Brain microvascular endothelial cell (primary cell): ENCODE measurements around the gene COMMD6.

Experiments
- DNase-seq: peaks from one replicate; pipeline ENCODE4 v3.0.0-alpha.2; 2020
- H3K27ac ChIP-seq: fragments of 250-450 bp; sonication (Bioruptor Pico); 2 replicates; pipeline ENCODE4 v1.5.1; 2020; ENCODE audit warnings: mild to moderate bottlenecking, moderate library complexity
- H3K27me3 ChIP-seq: fragments of 250-450 bp; sonication (Bioruptor Pico); replicated peaks from 2 replicates; pipeline ENCODE4 v1.5.1; 2020; ENCODE audit warnings: mild to moderate bottlenecking
- H3K36me3 ChIP-seq: fragments of 250-450 bp; sonication (Bioruptor Pico); replicated peaks from 2 replicates; pipeline ENCODE4 v1.5.1; 2020; ENCODE audit warnings: mild to moderate bottlenecking
- H3K4me3 ChIP-seq: 2 replicates; pipeline ENCODE4 v1.5.1; 2011; ENCODE audit warnings: low read depth, mild to moderate bottlenecking, control low read depth, low read length, moderate library complexity
- CTCF ChIP-seq: IDR thresholded peaks from 2 replicates; pipeline ENCODE4 v1.5.1; 2011; ENCODE audit warnings: low read depth, mild to moderate bottlenecking, moderate library complexity, low read length, control low read depth, inconsistent platforms; ENCODE audit errors: missing control alignments
- in situ Hi-C: cut with HindIII; loops from 2 replicates; pipeline ENCODE4 v1.10.0; 2017; ENCODE audit warnings: low sequenced_read_pairs, low pct_ligation_motif_present

The COMMD6 gene

GRCh38 chr13:75485286-75486062 is 52.2 kb downstream of the COMMD6 start:
- Histone ChIP-seq H3K36me3 (no peaks in the 10 kb centered on the region), H3K27ac (peak overlapping the region; percentile 51), H3K27me3 (no peaks in the 10 kb centered on the region), H3K4me3 (no peak overlapping the region)
- in situ Hi-C loops = no loop called here
- no peak for TF ChIP-seq CTCF
- DNase-seq = no peak

GRCh38 chr13:75482820-75483079 is 54.9 kb downstream of the COMMD6 start:
- TF ChIP-seq CTCF = no peak
- Histone ChIP-seq H3K36me3 (no peaks in the 10 kb centered on the region), H3K27me3 (no peaks in the 10 kb centered on the region), H3K4me3 (peak overlapping the region; percentile 76), H3K27ac (peak overlapping the region; percentile 52)
- in situ Hi-C loops = no loop called here
- no peak for DNase-seq

- H3K27ac ChIP-seq = peak within 1 kb of the TSS; percentile 52
- H3K27me3 ChIP-seq = no peaks in the 10 kb centered on the region
- peak; percentile 88 for TF ChIP-seq CTCF
- peak; percentile 82 for DNase-seq
- in situ Hi-C loops = no loop called here
- H3K36me3 ChIP-seq = no peaks in the 10 kb centered on the region
- peak within 1 kb of the TSS; percentile 76 for H3K4me3 ChIP-seq
Observed at GRCh38 chr13:75482070-75482819, 55.4 kb downstream of the COMMD6 start, which contains the start of gene TBC1D4. TBC1D4 (minus strand) TSS chr13:75482169; CDS start chr13:75481767, 402 bp downstream.

- Histone ChIP-seq H3K27ac (no peak overlapping the region), H3K36me3 (no peaks in the 10 kb centered on the region), H3K27me3 (no peaks in the 10 kb centered on the region), H3K4me3 (peak overlapping the region; percentile 76)
- in situ Hi-C loops = no loop called here
- no peak for TF ChIP-seq CTCF
- DNase-seq = no peak
Observed at GRCh38 chr13:75481176-75482069, 56.2 kb downstream of the COMMD6 start.

GRCh38 chr13:75480671-75481175 is 56.9 kb downstream of the COMMD6 start:
- H3K27ac ChIP-seq = no peak overlapping the region
- no peaks in the 10 kb centered on the region for H3K27me3 ChIP-seq
- in situ Hi-C loops = no loop called here
- TF ChIP-seq CTCF = no peak
- peak overlapping the region; percentile 76 for H3K4me3 ChIP-seq
- no peak for DNase-seq
- H3K36me3 ChIP-seq = no peaks in the 10 kb centered on the region
